ENCODE results near the gene SERPINH1.

SERPINH1 gene

GRCh38 chr11:75598264-75598663, 36.2 kb downstream of the SERPINH1 start:
- H3K36me3 ChIP-seq (ENCODE audit: insufficient read depth, low read length), result no peaks in the 10 kb centered on the region
- no peak overlapping the region for H2AFZ ChIP-seq (ENCODE audit: low read length)
- H3K9me3 ChIP-seq (ENCODE audit: low read length), result no peaks in the 10 kb centered on the region
- H3K9me2 ChIP-seq (ENCODE audit: low read depth, low read length), result no peaks in the 10 kb centered on the region
- no peaks in the 10 kb centered on the region for H3F3A ChIP-seq (ENCODE audit: insufficient read depth, low read length)
- H3K4me3 ChIP-seq (ENCODE audit: low read depth, low read length, poor library complexity, severe bottlenecking), result no peak overlapping the region
- no peak for TF ChIP-seq CTCF (IDR thresholded peaks at IDR 0.05; ENCODE audit: low read length)
- H4K20me1 ChIP-seq (ENCODE audit: insufficient read depth, low read length), result no peaks in the 10 kb centered on the region
- H3K79me2 ChIP-seq (ENCODE audit: insufficient read depth, low read length), result no peaks in the 10 kb centered on the region
- no peak overlapping the region for H3K9ac ChIP-seq (ENCODE audit: low read length)
- H3K27ac ChIP-seq (ENCODE audit: low read depth, low read length, poor library complexity, severe bottlenecking), result no peak overlapping the region
- no peak overlapping the region for H3K4me2 ChIP-seq (ENCODE audit: low read length)
- no peaks in the 10 kb centered on the region for H3K4me1 ChIP-seq (ENCODE audit: insufficient read depth, low read length, severe bottlenecking)
- no peaks in the 10 kb centered on the region; the same call in none of the 2 replicates for H3K27me3 ChIP-seq (ENCODE audit: insufficient read depth, low read length)

- no peaks in the 10 kb centered on the region for H4K20me1 ChIP-seq (ENCODE audit: insufficient read depth, low read length)
- no peaks in the 10 kb centered on the region for H3K79me2 ChIP-seq (ENCODE audit: insufficient read depth, low read length)
- H3K27me3 ChIP-seq (ENCODE audit: insufficient read depth, low read length), result no peaks in the 10 kb centered on the region; the same call in none of the 2 replicates
- no peak overlapping the region for H3K9ac ChIP-seq (ENCODE audit: low read length)
- no peak overlapping the region for H3K4me2 ChIP-seq (ENCODE audit: low read length)
- H3K4me1 ChIP-seq (ENCODE audit: insufficient read depth, low read length, severe bottlenecking), result no peaks in the 10 kb centered on the region
- H3K4me3 ChIP-seq (ENCODE audit: low read depth, low read length, poor library complexity, severe bottlenecking), result no peak overlapping the region
- H2AFZ ChIP-seq (ENCODE audit: low read length), result no peak overlapping the region
- no peak overlapping the region for H3K27ac ChIP-seq (ENCODE audit: low read depth, low read length, poor library complexity, severe bottlenecking)
- TF ChIP-seq EZH2 (IDR thresholded peaks at IDR 0.05; ENCODE audit: borderline replicate concordance, low read length) (no peak), CTCF (IDR thresholded peaks at IDR 0.05; ENCODE audit: low read length) (no peak)
- no peaks in the 10 kb centered on the region for H3K9me3 ChIP-seq (ENCODE audit: low read length)
- H3K36me3 ChIP-seq (ENCODE audit: insufficient read depth, low read length), result no peaks in the 10 kb centered on the region
- H3F3A ChIP-seq (ENCODE audit: insufficient read depth, low read length), result no peaks in the 10 kb centered on the region
- no peaks in the 10 kb centered on the region for H3K9me2 ChIP-seq (ENCODE audit: low read depth, low read length)
Observed at GRCh38 chr11:75598900-75599299, 36.8 kb downstream of the SERPINH1 start.

- Histone ChIP-seq H3F3A (ENCODE audit: insufficient read depth, low read length) (no peaks in the 10 kb centered on the region), H3K4me3 (ENCODE audit: low read depth, low read length, poor library complexity, severe bottlenecking) (no peak overlapping the region), H3K79me2 (ENCODE audit: insufficient read depth, low read length) (no peaks in the 10 kb centered on the region), H3K36me3 (ENCODE audit: insufficient read depth, low read length) (no peaks in the 10 kb centered on the region), H3K4me1 (ENCODE audit: insufficient read depth, low read length, severe bottlenecking) (no peaks in the 10 kb centered on the region), H4K20me1 (ENCODE audit: insufficient read depth, low read length) (no peaks in the 10 kb centered on the region), H3K9me2 (ENCODE audit: low read depth, low read length) (no peaks in the 10 kb centered on the region), H3K9me3 (ENCODE audit: low read length) (no peaks in the 10 kb centered on the region), H3K27ac (ENCODE audit: low read depth, low read length, poor library complexity, severe bottlenecking) (no peak overlapping the region), H2AFZ (ENCODE audit: low read length) (no peak overlapping the region), H3K9ac (ENCODE audit: low read length) (no peak overlapping the region), H3K27me3 (ENCODE audit: insufficient read depth, low read length) (no peaks in the 10 kb centered on the region; the same call in none of the 2 replicates), H3K4me2 (ENCODE audit: low read length) (no peak overlapping the region)
- no peak for TF ChIP-seq EZH2 (IDR thresholded peaks at IDR 0.05; ENCODE audit: borderline replicate concordance, low read length)
- no peak for TF ChIP-seq CTCF (IDR thresholded peaks at IDR 0.05; ENCODE audit: low read length)
Observed at GRCh38 chr11:75600356-75600755, 38.3 kb downstream of the SERPINH1 start.

Measured in OCI-LY1 (cell line).